ENCODE results near the gene CILP2.

GRCh38 chr19:19523177-19523576 lies 14.9 kb upstream of the CILP2 start:
- TF ChIP-seq CTCF (IDR thresholded peaks at IDR 0.05): no peak
- no peak for TF ChIP-seq NRF1 (IDR thresholded peaks at IDR 0.05; ENCODE audit: low read depth, low read length)
- TF ChIP-seq EZH2phosphoT487 (IDR thresholded peaks at IDR 0.05; ENCODE audit: borderline replicate concordance, low read depth): no peak
- TF ChIP-seq ELF1 (IDR thresholded peaks at IDR 0.05): no peak
- TF ChIP-seq, protein P1, sequence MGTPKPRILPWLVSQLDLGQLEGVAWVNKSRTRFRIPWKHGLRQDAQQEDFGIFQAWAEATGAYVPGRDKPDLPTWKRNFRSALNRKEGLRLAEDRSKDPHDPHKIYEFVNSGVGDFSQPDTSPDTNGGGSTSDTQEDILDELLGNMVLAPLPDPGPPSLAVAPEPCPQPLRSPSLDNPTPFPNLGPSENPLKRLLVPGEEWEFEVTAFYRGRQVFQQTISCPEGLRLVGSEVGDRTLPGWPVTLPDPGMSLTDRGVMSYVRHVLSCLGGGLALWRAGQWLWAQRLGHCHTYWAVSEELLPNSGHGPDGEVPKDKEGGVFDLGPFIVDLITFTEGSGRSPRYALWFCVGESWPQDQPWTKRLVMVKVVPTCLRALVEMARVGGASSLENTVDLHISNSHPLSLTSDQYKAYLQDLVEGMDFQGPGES (IDR thresholded peaks at IDR 0.05; ENCODE audit: low read depth, low read length): no peak
- no peak for TF ChIP-seq EP300 (IDR thresholded peaks at IDR 0.05; ENCODE audit: borderline replicate concordance in 1 of 2, low read depth in 1 of 2, low read length in 1 of 2)
- no peak for TF ChIP-seq RCOR1 (IDR thresholded peaks at IDR 0.05; ENCODE audit: low read length)
